ENCODE results near the gene MALSU1. TPM values are rescaled to one million over a fixed set of nuclear protein-coding genes. Genes with fewer than 3 reads are reported as not detected.
A peak's percentile ranks its signal among the peaks of the same experiment; 100 is the strongest.
"Not testable (repeated sequence)": the region's sequence is repeated elsewhere in the genome, so short reads cannot be mapped to it uniquely, and the experiment has no call there.

MALSU1 gene
- total RNA-seq, 1 experiment from 2014 or later: 123 TPM

- no peak for DNase-seq (ENCODE audit: low spot score)
Measured at GRCh38 chr7:23285657-23286646, 13.2 kb upstream of the MALSU1 start.

DNA sequence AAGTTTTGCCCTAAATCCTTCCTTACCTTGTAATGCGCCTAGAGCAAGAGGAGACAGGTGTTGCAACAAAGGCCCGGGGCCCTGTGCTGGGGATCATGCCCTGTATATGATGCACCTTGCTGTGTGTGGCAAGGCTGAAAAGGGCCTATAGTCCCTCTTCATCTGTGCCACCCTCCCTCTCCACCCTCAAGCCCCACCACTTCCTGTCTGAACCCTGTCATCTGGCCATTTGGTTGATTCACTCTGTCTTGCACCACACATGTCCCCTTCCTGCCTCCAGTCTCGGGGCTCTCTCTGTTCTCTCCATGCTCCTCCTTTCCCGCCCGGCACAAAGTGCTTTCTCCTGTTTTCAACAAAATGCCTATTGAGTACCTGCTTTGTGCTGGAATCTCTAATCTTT is 11.5 kb upstream of the MALSU1 start:
- DNase-seq (ENCODE audit: low spot score): no peak

GRCh38 chr7:23290993-23291392 is 8.1 kb upstream of the MALSU1 start:
- DNase-seq (ENCODE audit: low spot score): no peak

DNA sequence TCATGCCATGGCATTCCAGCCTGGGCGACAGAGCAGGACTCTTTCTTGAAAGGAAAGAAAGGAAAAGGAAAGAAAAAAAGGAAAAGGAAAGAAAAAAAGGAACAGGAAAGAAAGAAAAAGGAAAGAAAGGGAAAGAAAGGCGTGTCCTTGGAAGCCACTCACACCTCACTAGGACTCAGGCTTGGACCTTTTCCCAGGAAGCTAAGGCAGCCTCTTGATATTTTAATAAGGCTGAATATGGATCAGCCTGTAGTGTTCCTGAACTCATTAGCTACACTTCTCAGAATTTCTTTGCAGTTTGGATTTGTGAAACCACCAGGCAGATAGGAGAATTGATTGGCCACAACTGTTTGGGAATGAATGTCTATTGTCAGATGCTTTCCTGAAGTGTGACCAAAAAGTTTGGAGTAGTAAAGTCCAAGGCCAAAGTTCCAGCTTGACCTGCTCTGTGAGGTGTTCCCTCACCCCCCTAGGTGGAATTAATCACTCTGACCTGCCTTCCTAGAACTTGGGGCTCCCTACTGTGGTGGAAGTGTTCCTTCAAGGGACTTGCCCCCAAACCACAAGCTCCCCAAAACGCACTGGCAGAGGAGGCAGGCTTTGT is 7.1 kb upstream of the MALSU1 start:
- DNase-seq (ENCODE audit: low spot score): no peak

DNA sequence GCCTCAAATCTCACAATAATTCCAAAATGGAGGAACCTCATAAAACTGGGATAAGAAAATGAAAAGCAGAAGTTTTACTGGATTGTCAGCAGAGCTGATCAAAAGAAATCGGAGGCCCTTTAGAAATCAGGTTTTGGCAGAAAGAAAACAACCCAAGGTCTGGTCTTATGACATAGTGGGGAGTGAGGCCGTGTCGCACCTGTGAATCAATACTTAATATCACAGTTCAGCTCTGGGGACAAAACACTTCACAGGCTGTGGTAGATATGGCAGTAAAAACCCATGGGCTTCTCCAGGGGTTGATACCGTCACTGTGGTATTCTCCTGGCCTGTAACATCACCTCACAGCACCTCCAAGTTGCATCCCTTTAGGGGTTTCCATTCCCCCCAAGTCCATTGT is 6.5 kb upstream of the MALSU1 start:
- no peak for DNase-seq (ENCODE audit: low spot score)

GRCh38 chr7:23293500-23294073 is 5.6 kb upstream of the MALSU1 start:
- no peak for DNase-seq (ENCODE audit: low spot score)

DNA sequence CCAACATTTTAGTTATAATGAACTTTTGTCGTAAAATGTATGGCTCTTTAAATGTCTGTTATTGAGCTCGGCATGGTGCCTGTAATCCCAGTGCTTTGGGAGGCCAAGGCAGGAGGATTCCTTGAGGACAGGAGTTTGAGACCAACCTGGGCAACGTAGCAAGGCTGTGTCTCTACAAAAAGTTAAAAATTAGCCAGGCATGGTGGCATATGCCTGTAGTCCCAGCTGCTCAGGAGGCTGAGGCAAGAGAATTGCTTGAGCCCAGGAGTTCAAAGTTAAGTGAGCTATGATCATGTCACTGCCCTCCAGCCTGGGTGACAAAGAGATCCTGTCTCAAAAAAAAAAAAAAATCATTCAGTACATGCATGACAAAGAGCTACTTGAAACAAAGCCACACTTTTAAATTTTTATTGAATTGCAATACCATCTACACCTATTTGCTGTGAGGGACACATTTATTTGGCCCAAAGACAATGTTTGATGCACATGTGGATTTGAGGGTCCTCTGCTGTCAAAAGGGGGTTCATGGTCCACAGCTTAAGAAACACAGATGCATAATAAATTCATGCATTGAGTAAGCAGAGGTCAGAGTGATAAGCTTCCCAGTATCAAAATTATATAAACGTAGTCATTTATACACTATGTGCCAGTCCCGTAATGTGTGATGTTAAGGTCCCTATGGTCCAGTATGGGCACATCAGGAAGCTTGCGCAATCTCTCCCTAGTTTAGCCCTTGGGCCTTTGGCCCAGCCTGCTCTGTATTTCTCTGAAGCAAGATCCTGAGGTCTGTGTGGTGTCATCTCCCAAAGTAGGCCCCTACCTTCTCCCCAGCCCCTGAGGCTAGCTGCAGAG is 4.4 kb upstream of the MALSU1 start:
- no peak for DNase-seq (ENCODE audit: low spot score)

DNA sequence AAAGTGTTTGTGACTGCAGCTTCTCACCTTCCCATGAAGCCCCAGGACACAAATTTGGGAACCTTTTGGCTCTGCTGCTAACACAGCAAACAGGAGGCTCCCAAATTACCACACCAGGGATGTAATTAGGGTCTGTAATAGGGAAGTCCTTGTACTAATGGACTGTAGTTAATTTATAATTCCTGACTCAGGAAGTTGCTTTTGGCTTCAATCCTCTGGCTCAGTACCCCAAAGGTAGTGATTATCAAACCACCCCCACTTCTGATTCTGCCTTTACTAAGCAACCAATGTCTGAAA is 3.8 kb upstream of the MALSU1 start:
- DNase-seq (ENCODE audit: low spot score): no peak

GRCh38 chr7:23298141-23298881 is 828 bp upstream of the MALSU1 start:
- DNase-seq (ENCODE audit: low spot score): peak; percentile 84

DNA sequence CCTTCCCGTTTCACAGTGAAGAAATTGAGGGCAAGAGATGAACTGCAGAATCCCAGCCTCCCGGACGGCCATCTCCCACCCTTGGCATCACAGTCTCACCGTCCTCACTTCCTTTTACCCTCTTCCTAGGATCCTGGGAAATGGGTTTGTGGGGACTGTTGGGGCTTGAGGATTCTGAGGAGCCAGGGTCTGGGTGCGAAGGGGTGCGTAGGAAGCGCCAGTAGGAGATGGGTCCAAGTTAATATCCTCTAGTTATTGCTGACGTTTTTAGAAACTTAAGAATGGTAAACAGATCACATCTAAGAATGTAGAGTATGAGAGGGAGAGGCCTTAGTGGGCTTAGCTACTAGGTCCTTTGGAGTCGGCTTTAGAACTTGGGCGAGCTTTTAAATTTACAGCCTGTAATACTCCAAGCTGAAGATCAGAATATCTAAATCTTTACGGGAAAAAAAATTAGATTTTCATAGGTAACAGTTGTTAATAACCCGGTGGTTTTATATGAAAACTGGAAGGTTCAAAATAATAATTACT is 696 bp downstream of the MALSU1 start:
- no peak for DNase-seq (ENCODE audit: low spot score)

- no peak for DNase-seq (ENCODE audit: low spot score)
Measured at GRCh38 chr7:23306936-23307521, 7.9 kb downstream of the MALSU1 start.

- DNase-seq (ENCODE audit: low spot score): no peak
Measured at GRCh38 chr7:23308754-23309153, 9.6 kb downstream of the MALSU1 start.

DNA sequence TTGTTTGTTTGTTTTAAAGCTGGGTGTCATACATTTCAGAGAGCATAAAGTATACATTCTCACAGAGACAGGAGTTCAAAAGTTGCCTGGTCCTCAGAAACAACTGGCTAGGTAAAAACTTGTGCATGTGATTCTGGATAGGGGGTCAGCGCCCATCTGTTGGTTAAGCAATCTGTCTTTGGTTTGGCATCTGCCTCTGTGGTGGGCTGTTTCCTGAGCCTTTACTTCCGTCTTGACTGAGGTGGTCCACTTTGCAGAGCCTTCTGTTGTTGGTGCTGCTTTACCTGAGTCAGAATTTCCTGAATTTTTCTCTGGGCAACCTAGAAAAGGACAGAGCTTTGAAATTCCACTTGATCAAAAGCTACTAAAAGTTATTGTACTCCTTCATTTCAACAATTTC is 13.0 kb downstream of the MALSU1 start:
- not testable (repeated sequence) for DNase-seq (ENCODE audit: low spot score)

DNA sequence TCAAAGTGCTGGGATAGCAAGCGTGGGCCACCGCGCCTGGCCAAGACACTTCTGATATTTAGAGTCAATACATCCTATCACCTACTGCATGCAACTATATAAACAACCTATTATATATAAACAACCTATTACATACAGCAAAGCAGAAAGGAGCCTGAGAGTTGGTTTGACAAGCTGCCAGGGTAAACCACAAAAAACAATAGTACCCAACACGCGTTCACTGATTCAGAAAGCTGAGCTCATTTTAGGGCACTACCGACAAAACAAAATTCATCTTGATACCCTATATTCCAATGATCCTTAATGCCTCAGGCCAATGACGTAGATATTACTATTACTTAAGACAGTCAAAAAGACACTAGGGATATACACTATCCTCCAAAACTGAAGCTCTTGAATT is 16.2 kb downstream of the MALSU1 start:
- peak; percentile 37 for DNase-seq (ENCODE audit: low spot score)

DNA sequence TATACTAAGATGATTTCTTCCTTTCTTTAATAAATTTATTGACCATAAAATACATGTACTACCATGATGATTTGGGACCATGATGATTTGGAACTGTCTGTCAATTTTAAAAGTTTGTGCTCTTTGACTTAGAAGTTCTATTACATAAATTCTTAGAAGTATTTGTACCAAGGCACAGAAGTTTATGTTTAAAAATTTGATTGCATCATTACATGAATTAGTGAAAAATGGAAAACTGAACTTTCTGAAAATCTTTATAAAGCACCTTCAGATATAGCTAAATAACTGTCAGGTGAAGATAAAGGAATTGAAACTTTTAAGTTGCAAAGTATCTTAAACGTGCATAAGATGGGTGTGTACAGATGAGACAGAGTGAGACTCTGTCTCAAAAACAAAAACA is 32.0 kb downstream of the MALSU1 start:
- no peak for DNase-seq (ENCODE audit: low spot score)

DNA sequence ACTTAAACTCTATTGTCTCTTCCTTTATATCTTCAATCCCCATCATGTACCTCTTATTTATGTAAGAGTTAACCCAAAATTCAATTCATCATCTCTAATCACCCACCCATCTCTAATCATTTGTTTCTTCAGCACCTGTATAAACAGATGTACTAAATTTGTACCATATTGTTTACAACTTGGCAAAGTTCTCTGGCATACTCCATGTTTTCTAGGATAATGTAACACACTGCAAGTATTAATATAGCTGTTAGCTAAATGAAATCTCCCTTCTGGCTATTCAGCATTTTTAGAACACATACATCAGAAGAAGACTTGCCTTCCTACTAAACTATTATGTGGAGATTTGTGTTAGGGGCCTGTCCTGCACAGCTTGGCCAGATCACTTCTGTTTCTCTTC is 33.1 kb downstream of the MALSU1 start:
- DNase-seq (ENCODE audit: low spot score): no peak

GRCh38 chr7:23332910-23333612 is 33.9 kb downstream of the MALSU1 start:
- DNase-seq (ENCODE audit: low spot score): no peak

DNA sequence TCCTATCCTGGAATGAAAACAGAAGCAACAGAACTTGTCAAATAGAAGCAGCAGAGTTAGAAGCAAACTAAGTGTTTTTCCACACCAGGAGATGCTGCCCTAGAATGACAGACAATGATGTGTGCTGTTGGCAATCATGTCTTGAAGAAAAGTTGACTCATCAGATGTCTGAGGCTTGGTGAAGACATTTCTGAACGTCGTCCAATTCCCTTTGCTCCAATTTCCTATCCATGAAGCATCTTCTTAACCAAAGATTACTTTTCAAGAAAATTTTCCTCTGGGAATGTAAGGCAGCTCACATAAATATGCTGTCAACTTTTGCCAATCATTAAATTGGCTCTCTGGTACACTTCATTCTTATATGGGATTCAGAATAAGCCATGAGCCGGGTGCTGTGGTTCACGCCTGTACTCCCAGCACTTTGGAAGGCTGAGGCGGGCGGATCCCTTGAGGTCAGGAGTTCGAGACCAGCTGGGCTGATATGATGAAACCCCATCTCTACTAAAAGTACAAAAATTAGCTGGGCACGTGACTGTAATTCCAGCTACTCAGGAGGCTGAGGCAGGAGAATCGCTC is 34.6 kb downstream of the MALSU1 start:
- peak; percentile 91 for DNase-seq (ENCODE audit: low spot score)

GRCh38 chr7:23334482-23335056 is 35.4 kb downstream of the MALSU1 start:
- peak; percentile 96 for DNase-seq (ENCODE audit: low spot score)

Data from A172 (cell line).